GM23338 (cell line): ENCODE measurements around the gene CEP192. TPM values are rescaled to one million over a fixed set of nuclear protein-coding genes. Genes with fewer than 3 reads are reported as not detected.

ENCODE experiments used
- ATAC-seq: fragments of 200-7000 bp; cut with Tn5 transposase; 3 replicates; pipeline ENCODE4 v1.9.1; 2020
- DNase-seq: peaks from one replicate; pipeline ENCODE4 v3.0.0-alpha.2; 2015; ENCODE audit warnings: low spot score
- H2AFZ ChIP-seq: fragments of 200-600 bp; sonication (generic); 2 replicates; pipeline ENCODE4 v1.8.0; 2016; ENCODE audit warnings: antibody characterized with exemption, mild to moderate bottlenecking, moderate library complexity
- H3F3A ChIP-seq: fragments of 200-600 bp; sonication (generic); replicated peaks from 2 replicates; pipeline ENCODE4 v1.8.0; 2017; ENCODE audit warnings: antibody characterized with exemption, mixed run types, low read depth
- H3K27ac ChIP-seq: fragments of 200-600 bp; sonication (generic); 2 replicates; pipeline ENCODE4 v1.6.1; 2016; ENCODE audit warnings: low read depth
- H3K27me3 ChIP-seq: fragments of 200-600 bp; sonication (generic); 2 replicates; pipeline ENCODE4 v1.8.0; 2016; ENCODE audit warnings: mild to moderate bottlenecking, mixed run types, moderate library complexity; ENCODE audit not compliant: insufficient read depth
- H3K36me3 ChIP-seq: fragments of 200-600 bp; sonication (generic); 2 replicates; pipeline ENCODE4 v1.8.0; 2016; ENCODE audit warnings: mild to moderate bottlenecking; ENCODE audit not compliant: insufficient read depth
- H3K4me1 ChIP-seq: fragments of 200-600 bp; sonication (generic); 2 replicates; pipeline ENCODE4 v1.8.0; 2016; ENCODE audit warnings: mild to moderate bottlenecking, moderate library complexity; ENCODE audit not compliant: insufficient read depth
- H3K4me2 ChIP-seq: fragments of 200-600 bp; sonication (generic); 2 replicates; pipeline ENCODE4 v1.7.1; 2017; ENCODE audit warnings: mixed run types
- H3K4me3 ChIP-seq: fragments of 200-600 bp; sonication (generic); 2 replicates; pipeline ENCODE4 v1.6.1; 2016; ENCODE audit warnings: mixed run types
- H3K79me2 ChIP-seq: fragments of 200-600 bp; sonication (generic); replicated peaks from 2 replicates; pipeline ENCODE4 v1.8.0; 2017; ENCODE audit warnings: mild to moderate bottlenecking; ENCODE audit not compliant: insufficient read depth
- H3K9me2 ChIP-seq: fragments of 200-600 bp; sonication (generic); 2 replicates; pipeline ENCODE4 v1.8.0; 2017; ENCODE audit not compliant: insufficient read depth
- H4K20me1 ChIP-seq: fragments of 200-600 bp; sonication (generic); replicated peaks from 2 replicates; pipeline ENCODE4 v1.8.0; 2017; ENCODE audit warnings: mild to moderate bottlenecking; ENCODE audit not compliant: insufficient read depth
- H3K27ac Mint-ChIP-seq: 2 replicates; pipeline ENCODE4 v1.8.0; 2020; ENCODE audit warnings: inconsistent platforms, mild to moderate bottlenecking, moderate library complexity, mixed read lengths
- H3K27me3 Mint-ChIP-seq: 3 replicates; pipeline ENCODE4 v1.8.0; 2022; ENCODE audit warnings: low read depth, mild to moderate bottlenecking, moderate library complexity, mixed read lengths, inconsistent platforms; ENCODE audit not compliant: insufficient read depth, poor library complexity
- H3K36me3 Mint-ChIP-seq: 3 replicates; pipeline ENCODE4 v1.8.0; 2021; ENCODE audit warnings: low read depth, mild to moderate bottlenecking, inconsistent platforms, moderate library complexity, mixed read lengths
- H3K4me1 Mint-ChIP-seq: 3 replicates; pipeline ENCODE4 v1.8.0; 2020; ENCODE audit warnings: mild to moderate bottlenecking, inconsistent platforms, mixed read lengths
- H3K4me3 Mint-ChIP-seq: 3 replicates; pipeline ENCODE4 v1.8.0; 2021; ENCODE audit warnings: moderate library complexity, mild to moderate bottlenecking, inconsistent platforms, mixed read lengths
- H3K9me3 Mint-ChIP-seq: 3 replicates; pipeline ENCODE4 v1.8.0; 2020; ENCODE audit warnings: moderate library complexity, mild to moderate bottlenecking, inconsistent platforms, mixed read lengths
- CREB1 ChIP-seq: fragments of 250-450 bp; sonication (Bioruptor Pico); IDR thresholded peaks from 2 replicates; pipeline ENCODE4 v1.5.0; 2020; ENCODE audit warnings: low read depth, mild to moderate bottlenecking, moderate library complexity
- EZH2phosphoT487 ChIP-seq: fragments of 200-600 bp; sonication (generic); IDR thresholded peaks from one replicate; pipeline ENCODE4 v1.8.1; 2018; ENCODE audit warnings: antibody characterized with exemption; ENCODE audit not compliant: unreplicated experiment
- POLR2AphosphoS5 ChIP-seq: IDR thresholded peaks from 2 replicates; pipeline ENCODE4 v1.6.1; 2016; ENCODE audit warnings: antibody characterized with exemption, low read depth
- ZNF114 ChIP-seq: fragments of 250-450 bp; sonication (Bioruptor Pico); IDR thresholded peaks from 2 replicates; pipeline ENCODE4 v1.5.0; 2020; ENCODE audit warnings: mild to moderate bottlenecking, moderate library complexity
- polyA plus RNA-seq: library from polyadenylated mRNA; unstranded; fragments of >200 nt; fragmentation: Nextera tagmentation; extraction: Ambion mirVana; gene quantifications from 2 replicates; pipeline ENCODE4 v1.2.1, GENCODE V29; 2016
- total RNA-seq: library from RNA; depleted of rRNA; stranded (reverse); fragments of >200 nt; shearing (Covaris generic); gene quantifications from 2 replicates; pipeline ENCODE4 v1.2.3, GENCODE V29; 2014
- TF ChIP-seq, protein P1 (sequence below): IDR thresholded peaks from one replicate; pipeline ENCODE4 v1.6.1; 2018; ENCODE audit warnings: antibody characterized with exemption; ENCODE audit not compliant: unreplicated experiment
- TF ChIP-seq, protein P2 (sequence below): IDR thresholded peaks from 2 replicates; pipeline ENCODE4 v1.6.1; 2016; ENCODE audit warnings: antibody characterized with exemption
- TF ChIP-seq, protein P3 (sequence below): fragments of 250-450 bp; sonication (Bioruptor Pico); IDR thresholded peaks from 2 replicates; pipeline ENCODE4 v1.5.0; 2020; ENCODE audit warnings: mild to moderate bottlenecking, moderate library complexity

CEP192 gene
- total and polyA plus RNA-seq, 2 experiments from 2014 or later: 15.2 to 30.6 TPM

DNA sequence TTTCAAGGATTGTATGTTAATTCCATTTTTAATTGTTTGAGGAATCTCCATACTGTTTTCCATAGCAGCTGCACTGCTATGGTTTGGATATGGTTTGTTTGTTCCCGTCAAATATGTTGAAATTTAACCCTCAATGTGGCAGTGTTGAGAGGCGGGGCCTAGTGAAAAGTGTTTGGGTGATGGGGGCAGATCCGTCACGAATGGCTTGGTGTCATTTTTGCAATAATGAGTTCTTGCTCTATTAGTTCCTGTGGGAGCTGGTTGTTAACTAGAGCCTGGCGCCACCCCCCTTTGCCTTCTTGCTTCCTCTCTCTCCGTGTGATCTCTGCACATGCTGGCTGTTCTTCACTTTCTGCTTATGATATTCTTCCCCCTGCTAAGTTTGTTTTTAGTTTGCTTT, 156.0 kb downstream of the CEP192 start:
- DNase-seq (no peak), ATAC-seq (no peak)
- H3K4me3 Mint-ChIP-seq: no peak overlapping the region
- no peaks in the 10 kb centered on the region for H3K79me2 ChIP-seq
- H4K20me1 ChIP-seq: no peaks in the 10 kb centered on the region
- H3K9me2 ChIP-seq: 0 out of 2 replicates have a peak, but pooled peaks cover 4% of the 10 kb centered on the region
- H3K4me1 Mint-ChIP-seq: peaks cover 7% of the 10 kb centered on the region; the same call in 2 of the 3 replicates
- H3F3A ChIP-seq: no peaks in the 10 kb centered on the region
- no peaks in the 10 kb centered on the region for H3K27me3 Mint-ChIP-seq
- no peak overlapping the region for H3K27ac ChIP-seq
- no peak overlapping the region for H3K4me3 ChIP-seq
- H3K36me3 ChIP-seq: peaks cover 6% of the 10 kb centered on the region
- H3K27ac Mint-ChIP-seq: no peak overlapping the region
- peaks cover 27% of the 10 kb centered on the region for H3K9me3 Mint-ChIP-seq
- H3K36me3 Mint-ChIP-seq: peaks cover 19% of the 10 kb centered on the region
- H3K4me2 ChIP-seq: no peak overlapping the region
- H3K4me1 ChIP-seq: no peaks in the 10 kb centered on the region
- TF ChIP-seq, protein P1, sequence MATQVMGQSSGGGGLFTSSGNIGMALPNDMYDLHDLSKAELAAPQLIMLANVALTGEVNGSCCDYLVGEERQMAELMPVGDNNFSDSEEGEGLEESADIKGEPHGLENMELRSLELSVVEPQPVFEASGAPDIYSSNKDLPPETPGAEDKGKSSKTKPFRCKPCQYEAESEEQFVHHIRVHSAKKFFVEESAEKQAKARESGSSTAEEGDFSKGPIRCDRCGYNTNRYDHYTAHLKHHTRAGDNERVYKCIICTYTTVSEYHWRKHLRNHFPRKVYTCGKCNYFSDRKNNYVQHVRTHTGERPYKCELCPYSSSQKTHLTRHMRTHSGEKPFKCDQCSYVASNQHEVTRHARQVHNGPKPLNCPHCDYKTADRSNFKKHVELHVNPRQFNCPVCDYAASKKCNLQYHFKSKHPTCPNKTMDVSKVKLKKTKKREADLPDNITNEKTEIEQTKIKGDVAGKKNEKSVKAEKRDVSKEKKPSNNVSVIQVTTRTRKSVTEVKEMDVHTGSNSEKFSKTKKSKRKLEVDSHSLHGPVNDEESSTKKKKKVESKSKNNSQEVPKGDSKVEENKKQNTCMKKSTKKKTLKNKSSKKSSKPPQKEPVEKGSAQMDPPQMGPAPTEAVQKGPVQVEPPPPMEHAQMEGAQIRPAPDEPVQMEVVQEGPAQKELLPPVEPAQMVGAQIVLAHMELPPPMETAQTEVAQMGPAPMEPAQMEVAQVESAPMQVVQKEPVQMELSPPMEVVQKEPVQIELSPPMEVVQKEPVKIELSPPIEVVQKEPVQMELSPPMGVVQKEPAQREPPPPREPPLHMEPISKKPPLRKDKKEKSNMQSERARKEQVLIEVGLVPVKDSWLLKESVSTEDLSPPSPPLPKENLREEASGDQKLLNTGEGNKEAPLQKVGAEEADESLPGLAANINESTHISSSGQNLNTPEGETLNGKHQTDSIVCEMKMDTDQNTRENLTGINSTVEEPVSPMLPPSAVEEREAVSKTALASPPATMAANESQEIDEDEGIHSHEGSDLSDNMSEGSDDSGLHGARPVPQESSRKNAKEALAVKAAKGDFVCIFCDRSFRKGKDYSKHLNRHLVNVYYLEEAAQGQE: no peak
- TF ChIP-seq POLR2AphosphoS5 (no peak), ZNF114 (no peak)
- no peak overlapping the region for H2AFZ ChIP-seq
- H3K27me3 ChIP-seq: no peaks in the 10 kb centered on the region

DNA sequence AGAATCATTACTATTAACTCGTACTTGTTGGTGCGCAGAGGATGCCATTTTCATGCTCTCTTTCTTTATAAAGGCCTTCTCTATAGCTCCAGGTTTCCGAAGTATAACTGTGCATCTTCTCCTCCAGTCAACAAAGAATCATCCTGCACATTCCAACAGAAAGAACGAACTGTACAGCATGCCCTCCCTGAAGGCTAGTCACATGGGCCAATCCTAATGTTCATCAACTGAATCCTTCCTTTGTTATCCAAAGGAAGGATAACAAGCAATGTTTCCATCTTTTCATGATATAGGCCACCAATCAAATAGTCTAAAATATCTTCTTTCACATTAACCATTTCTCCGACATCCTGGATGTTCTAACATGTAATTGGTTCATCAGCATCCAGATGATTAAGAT, 160.5 kb downstream of the CEP192 start:
- no peak overlapping the region for H3K4me3 ChIP-seq
- H3K27ac ChIP-seq: no peak overlapping the region
- H3K4me2 ChIP-seq: no peak overlapping the region
- H3K4me1 ChIP-seq: no peaks in the 10 kb centered on the region
- Mint-ChIP-seq H3K36me3 (no peaks in the 10 kb centered on the region), H3K4me3 (no peak overlapping the region), H3K27ac (no peak overlapping the region), H3K4me1 (peaks cover 7% of the 10 kb centered on the region; the same call in 2 of the 3 replicates), H3K9me3 (peaks cover 18% of the 10 kb centered on the region), H3K27me3 (no peaks in the 10 kb centered on the region)
- no peaks in the 10 kb centered on the region for H3F3A ChIP-seq
- H3K9me2 ChIP-seq: no peaks in the 10 kb centered on the region
- H3K79me2 ChIP-seq: no peaks in the 10 kb centered on the region
- H4K20me1 ChIP-seq: no peaks in the 10 kb centered on the region
- H2AFZ ChIP-seq: no peak overlapping the region
- DNase-seq (no peak), ATAC-seq (no peak)
- H3K36me3 ChIP-seq: no peaks in the 10 kb centered on the region
- no peaks in the 10 kb centered on the region for H3K27me3 ChIP-seq
- TF ChIP-seq CREB1 (CRISPR knock-in tag) (no peak), EZH2phosphoT487 (no peak), ZNF114 (no peak)
- TF ChIP-seq, protein P1: no peak
- TF ChIP-seq, protein P2, sequence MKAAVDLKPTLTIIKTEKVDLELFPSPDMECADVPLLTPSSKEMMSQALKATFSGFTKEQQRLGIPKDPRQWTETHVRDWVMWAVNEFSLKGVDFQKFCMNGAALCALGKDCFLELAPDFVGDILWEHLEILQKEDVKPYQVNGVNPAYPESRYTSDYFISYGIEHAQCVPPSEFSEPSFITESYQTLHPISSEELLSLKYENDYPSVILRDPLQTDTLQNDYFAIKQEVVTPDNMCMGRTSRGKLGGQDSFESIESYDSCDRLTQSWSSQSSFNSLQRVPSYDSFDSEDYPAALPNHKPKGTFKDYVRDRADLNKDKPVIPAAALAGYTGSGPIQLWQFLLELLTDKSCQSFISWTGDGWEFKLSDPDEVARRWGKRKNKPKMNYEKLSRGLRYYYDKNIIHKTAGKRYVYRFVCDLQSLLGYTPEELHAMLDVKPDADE: no peak
- TF ChIP-seq, protein P3, sequence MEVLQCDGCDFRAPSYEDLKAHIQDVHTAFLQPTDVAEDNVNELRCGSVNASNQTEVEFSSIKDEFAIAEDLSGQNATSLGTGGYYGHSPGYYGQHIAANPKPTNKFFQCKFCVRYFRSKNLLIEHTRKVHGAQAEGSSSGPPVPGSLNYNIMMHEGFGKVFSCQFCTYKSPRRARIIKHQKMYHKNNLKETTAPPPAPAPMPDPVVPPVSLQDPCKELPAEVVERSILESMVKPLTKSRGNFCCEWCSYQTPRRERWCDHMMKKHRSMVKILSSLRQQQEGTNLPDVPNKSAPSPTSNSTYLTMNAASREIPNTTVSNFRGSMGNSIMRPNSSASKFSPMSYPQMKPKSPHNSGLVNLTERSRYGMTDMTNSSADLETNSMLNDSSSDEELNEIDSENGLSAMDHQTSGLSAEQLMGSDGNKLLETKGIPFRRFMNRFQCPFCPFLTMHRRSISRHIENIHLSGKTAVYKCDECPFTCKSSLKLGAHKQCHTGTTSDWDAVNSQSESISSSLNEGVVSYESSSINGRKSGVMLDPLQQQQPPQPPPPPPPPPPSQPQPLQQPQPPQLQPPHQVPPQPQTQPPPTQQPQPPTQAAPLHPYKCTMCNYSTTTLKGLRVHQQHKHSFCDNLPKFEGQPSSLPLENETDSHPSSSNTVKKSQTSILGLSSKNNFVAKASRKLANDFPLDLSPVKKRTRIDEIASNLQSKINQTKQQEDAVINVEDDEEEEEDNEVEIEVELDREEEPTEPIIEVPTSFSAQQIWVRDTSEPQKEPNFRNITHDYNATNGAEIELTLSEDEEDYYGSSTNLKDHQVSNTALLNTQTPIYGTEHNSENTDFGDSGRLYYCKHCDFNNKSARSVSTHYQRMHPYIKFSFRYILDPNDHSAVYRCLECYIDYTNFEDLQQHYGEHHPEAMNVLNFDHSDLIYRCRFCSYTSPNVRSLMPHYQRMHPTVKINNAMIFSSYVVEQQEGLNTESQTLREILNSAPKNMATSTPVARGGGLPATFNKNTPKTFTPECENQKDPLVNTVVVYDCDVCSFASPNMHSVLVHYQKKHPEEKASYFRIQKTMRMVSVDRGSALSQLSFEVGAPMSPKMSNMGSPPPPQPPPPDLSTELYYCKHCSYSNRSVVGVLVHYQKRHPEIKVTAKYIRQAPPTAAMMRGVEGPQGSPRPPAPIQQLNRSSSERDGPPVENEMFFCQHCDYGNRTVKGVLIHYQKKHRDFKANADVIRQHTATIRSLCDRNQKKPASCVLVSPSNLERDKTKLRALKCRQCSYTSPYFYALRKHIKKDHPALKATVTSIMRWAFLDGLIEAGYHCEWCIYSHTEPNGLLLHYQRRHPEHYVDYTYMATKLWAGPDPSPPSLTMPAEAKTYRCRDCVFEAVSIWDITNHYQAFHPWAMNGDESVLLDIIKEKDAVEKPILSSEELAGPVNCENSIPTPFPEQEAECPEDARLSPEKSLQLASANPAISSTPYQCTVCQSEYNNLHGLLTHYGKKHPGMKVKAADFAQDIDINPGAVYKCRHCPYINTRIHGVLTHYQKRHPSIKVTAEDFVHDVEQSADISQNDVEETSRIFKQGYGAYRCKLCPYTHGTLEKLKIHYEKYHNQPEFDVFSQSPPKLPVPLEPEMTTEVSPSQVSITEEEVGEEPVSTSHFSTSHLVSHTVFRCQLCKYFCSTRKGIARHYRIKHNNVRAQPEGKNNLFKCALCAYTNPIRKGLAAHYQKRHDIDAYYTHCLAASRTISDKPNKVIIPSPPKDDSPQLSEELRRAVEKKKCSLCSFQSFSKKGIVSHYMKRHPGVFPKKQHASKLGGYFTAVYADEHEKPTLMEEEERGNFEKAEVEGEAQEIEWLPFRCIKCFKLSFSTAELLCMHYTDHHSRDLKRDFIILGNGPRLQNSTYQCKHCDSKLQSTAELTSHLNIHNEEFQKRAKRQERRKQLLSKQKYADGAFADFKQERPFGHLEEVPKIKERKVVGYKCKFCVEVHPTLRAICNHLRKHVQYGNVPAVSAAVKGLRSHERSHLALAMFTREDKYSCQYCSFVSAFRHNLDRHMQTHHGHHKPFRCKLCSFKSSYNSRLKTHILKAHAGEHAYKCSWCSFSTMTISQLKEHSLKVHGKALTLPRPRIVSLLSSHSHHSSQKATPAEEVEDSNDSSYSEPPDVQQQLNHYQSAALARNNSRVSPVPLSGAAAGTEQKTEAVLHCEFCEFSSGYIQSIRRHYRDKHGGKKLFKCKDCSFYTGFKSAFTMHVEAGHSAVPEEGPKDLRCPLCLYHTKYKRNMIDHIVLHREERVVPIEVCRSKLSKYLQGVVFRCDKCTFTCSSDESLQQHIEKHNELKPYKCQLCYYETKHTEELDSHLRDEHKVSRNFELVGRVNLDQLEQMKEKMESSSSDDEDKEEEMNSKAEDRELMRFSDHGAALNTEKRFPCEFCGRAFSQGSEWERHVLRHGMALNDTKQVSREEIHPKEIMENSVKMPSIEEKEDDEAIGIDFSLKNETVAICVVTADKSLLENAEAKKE (CRISPR knock-in tag): no peak
